AG09309 (cell line): ENCODE results near the gene MED13L.

Experiments used
- DNase-seq: peaks from one replicate; pipeline ENCODE4 v3.0.0-alpha.2; 2010; ENCODE audit warnings: low read depth
- H3K4me3 ChIP-seq: 2 replicates; pipeline ENCODE4 v1.5.1; 2011; ENCODE audit warnings: mild to moderate bottlenecking, low read depth, low read length, moderate library complexity; ENCODE audit not compliant: control insufficient read depth
- TF ChIP-seq, protein P1 (sequence below): IDR thresholded peaks from 2 replicates; pipeline ENCODE4 v1.5.1; 2011; ENCODE audit warnings: mild to moderate bottlenecking, low read depth, low read length, inconsistent platforms; ENCODE audit not compliant: insufficient read depth, control insufficient read depth; ENCODE audit errors: missing control alignments

Gene MED13L

DNA sequence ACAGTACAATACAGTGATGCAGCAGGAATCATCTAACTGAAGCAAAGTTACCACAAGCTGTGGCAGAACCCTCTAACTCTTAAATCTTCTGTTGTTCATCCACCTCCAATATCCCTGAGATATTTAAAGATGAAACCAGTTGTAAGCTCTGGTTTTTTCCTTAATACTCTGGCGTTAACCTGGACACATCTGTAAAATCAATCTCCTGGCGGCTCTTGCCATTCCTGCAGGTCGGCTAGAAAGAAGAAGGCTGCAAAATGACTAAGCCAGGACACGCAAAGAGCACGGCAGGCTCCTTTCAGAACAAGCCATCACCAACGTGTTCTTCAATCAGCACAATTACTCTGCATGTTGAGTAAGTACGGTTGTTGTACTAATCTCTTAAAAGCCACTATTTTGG, 309.3 kb downstream of the MED13L start:
- DNase-seq = no peak
- TF ChIP-seq, protein P1, sequence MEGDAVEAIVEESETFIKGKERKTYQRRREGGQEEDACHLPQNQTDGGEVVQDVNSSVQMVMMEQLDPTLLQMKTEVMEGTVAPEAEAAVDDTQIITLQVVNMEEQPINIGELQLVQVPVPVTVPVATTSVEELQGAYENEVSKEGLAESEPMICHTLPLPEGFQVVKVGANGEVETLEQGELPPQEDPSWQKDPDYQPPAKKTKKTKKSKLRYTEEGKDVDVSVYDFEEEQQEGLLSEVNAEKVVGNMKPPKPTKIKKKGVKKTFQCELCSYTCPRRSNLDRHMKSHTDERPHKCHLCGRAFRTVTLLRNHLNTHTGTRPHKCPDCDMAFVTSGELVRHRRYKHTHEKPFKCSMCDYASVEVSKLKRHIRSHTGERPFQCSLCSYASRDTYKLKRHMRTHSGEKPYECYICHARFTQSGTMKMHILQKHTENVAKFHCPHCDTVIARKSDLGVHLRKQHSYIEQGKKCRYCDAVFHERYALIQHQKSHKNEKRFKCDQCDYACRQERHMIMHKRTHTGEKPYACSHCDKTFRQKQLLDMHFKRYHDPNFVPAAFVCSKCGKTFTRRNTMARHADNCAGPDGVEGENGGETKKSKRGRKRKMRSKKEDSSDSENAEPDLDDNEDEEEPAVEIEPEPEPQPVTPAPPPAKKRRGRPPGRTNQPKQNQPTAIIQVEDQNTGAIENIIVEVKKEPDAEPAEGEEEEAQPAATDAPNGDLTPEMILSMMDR = no peak
- no peak overlapping the region for H3K4me3 ChIP-seq

GRCh38 chr12:115966376-115966775, 311.1 kb downstream of the MED13L start:
- no peak overlapping the region for H3K4me3 ChIP-seq
- TF ChIP-seq, protein P1 = no peak

GRCh38 chr12:115964626-115965025, 312.9 kb downstream of the MED13L start:
- DNase-seq = no peak
- H3K4me3 ChIP-seq = no peak overlapping the region
- TF ChIP-seq, protein P1 = no peak

More at GRCh38 chr12:115966376-115966775, 311.1 kb downstream of the MED13L start:
- DNase-seq = no peak

GRCh38 chr12:115964214-115964613, 313.3 kb downstream of the MED13L start:
- TF ChIP-seq, protein P1 = no peak
- no peak overlapping the region for H3K4me3 ChIP-seq
- DNase-seq = no peak

- TF ChIP-seq, protein P1 = no peak
- DNase-seq = no peak
Measured at GRCh38 chr12:115962216-115962615, 315.3 kb downstream of the MED13L start.

DNA sequence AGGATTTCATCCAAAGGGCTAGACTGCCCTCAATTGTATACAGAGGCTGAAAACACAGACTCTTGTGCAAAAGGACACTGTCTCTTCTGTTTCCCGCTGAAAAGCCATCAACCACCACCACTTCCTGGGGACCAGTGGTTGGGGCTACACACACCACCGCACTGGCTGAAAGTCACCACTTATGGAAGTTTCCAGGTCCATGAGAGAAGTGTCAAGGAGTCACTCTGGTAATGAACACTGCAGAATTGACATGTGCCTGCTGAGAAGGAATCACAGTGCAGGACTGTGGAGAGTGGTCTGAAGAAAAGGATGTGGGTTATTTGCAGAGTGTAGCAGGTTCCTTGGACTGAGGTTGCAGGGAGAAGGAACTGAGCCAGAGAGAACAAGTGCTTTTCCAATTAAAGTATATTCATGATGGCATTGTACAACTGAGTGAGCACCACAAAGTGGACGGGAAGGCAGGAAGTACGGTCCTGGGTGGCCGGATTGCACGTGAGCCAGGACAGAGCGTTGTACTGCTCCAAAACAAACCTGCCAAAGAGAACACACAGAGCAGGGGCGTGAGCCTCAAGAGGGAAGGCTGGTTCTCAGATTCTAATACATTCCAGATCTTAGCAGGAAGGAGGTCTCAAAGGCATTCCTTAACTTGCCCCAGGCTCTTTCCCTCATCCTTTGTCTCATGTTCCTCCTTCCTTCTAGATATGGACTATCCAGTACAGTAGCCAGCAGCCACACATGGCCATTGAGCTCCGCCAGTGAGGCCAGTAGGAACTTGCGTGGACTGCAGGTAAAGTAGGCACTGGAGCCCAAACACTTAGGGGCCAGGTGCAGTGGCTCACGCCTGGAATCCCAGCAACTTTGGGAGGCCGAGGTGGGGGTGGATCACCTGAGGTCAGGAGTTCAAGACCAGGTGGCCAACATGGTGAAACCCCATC, 316.4 kb downstream of the MED13L start:
- H3K4me3 ChIP-seq = no peak overlapping the region
- TF ChIP-seq, protein P1 = no peak
- no peak for DNase-seq

More at GRCh38 chr12:115962216-115962615, 315.3 kb downstream of the MED13L start:
- no peak overlapping the region for H3K4me3 ChIP-seq
